Measurements from ENCODE around the gene GCNA.

Gene GCNA

GRCh38 chrX:71577682-71578081 lies 555 bp upstream of the GCNA start:
- Histone ChIP-seq H3K36me3 (replicated peaks; ENCODE audit: insufficient read depth, low read length) (0 out of 2 replicates have a peak, but pooled peaks cover 8% of the 10 kb centered on the region), H3K4me1 (ENCODE audit: low read length) (no peaks in the 10 kb centered on the region), H3K27ac (ENCODE audit: low read length) (no peak overlapping the region), H3K4me2 (ENCODE audit: low read depth, low read length) (no peak overlapping the region), H3F3A (ENCODE audit: insufficient read depth, low read length) (no peaks in the 10 kb centered on the region), H3K9me3 (replicated peaks; ENCODE audit: insufficient read depth, low read length) (no peaks in the 10 kb centered on the region), H3K4me3 (ENCODE audit: low read length) (no peak overlapping the region), H3K9ac (ENCODE audit: low read length) (no peak overlapping the region), H3K79me2 (ENCODE audit: low read length) (no peaks in the 10 kb centered on the region), H3K27me3 (replicated peaks; ENCODE audit: insufficient read depth, low read length) (no peaks in the 10 kb centered on the region), H4K20me1 (ENCODE audit: insufficient read depth, low read length) (no peaks in the 10 kb centered on the region), H3K9me2 (replicated peaks; ENCODE audit: insufficient read depth, low read length) (no peaks in the 10 kb centered on the region), H2AFZ (ENCODE audit: low read length) (no peak overlapping the region)
- no peak for TF ChIP-seq EZH2phosphoT487 (IDR thresholded peaks at IDR 0.05; ENCODE audit: low read length)
- no peak for TF ChIP-seq CTCF (IDR thresholded peaks at IDR 0.05; ENCODE audit: low read length)
- no peak for TF ChIP-seq EZH2 (optimal IDR thresholded peaks at IDR 0.05; ENCODE audit: low read depth, low read length)
- no peak for DNase-seq

- H2AFZ ChIP-seq (ENCODE audit: low read length): no peak overlapping the region
- H3K27ac ChIP-seq (ENCODE audit: low read length): no peak overlapping the region
- 0 out of 2 replicates have a peak, but pooled peaks cover 3% of the 10 kb centered on the region for H3K36me3 ChIP-seq (replicated peaks; ENCODE audit: insufficient read depth, low read length)
- H3K4me3 ChIP-seq (ENCODE audit: low read length): no peak overlapping the region
- no peaks in the 10 kb centered on the region for H3K9me3 ChIP-seq (replicated peaks; ENCODE audit: insufficient read depth, low read length)
- H3K9ac ChIP-seq (ENCODE audit: low read length): no peak overlapping the region
- no peaks in the 10 kb centered on the region for H4K20me1 ChIP-seq (ENCODE audit: insufficient read depth, low read length)
- no peaks in the 10 kb centered on the region for H3K27me3 ChIP-seq (replicated peaks; ENCODE audit: insufficient read depth, low read length)
- no peaks in the 10 kb centered on the region for H3K9me2 ChIP-seq (replicated peaks; ENCODE audit: insufficient read depth, low read length)
- H3F3A ChIP-seq (ENCODE audit: insufficient read depth, low read length): no peaks in the 10 kb centered on the region
- no peaks in the 10 kb centered on the region for H3K4me1 ChIP-seq (ENCODE audit: low read length)
- H3K4me2 ChIP-seq (ENCODE audit: low read depth, low read length): no peak overlapping the region
- H3K79me2 ChIP-seq (ENCODE audit: low read length): no peaks in the 10 kb centered on the region
- TF ChIP-seq CTCF (IDR thresholded peaks at IDR 0.05; ENCODE audit: low read length): no peak
- TF ChIP-seq EZH2phosphoT487 (IDR thresholded peaks at IDR 0.05; ENCODE audit: low read length): no peak
- TF ChIP-seq EZH2 (optimal IDR thresholded peaks at IDR 0.05; ENCODE audit: low read depth, low read length): no peak
- no peak for DNase-seq
These were observed 1.1 kb downstream of the GCNA start for GRCh38 chrX:71579136-71579989.

GRCh38 chrX:71579990-71580380 lies 1.7 kb downstream of the GCNA start:
- Histone ChIP-seq H3K4me2 (ENCODE audit: low read depth, low read length) (no peak overlapping the region), H4K20me1 (ENCODE audit: insufficient read depth, low read length) (no peaks in the 10 kb centered on the region)
- DNase-seq: no peak

More at GRCh38 chrX:71579990-71580380, 1.7 kb downstream of the GCNA start:
- H3K36me3 ChIP-seq (replicated peaks; ENCODE audit: insufficient read depth, low read length): 0 out of 2 replicates have a peak, but pooled peaks cover 2% of the 10 kb centered on the region
- H3K27ac ChIP-seq (ENCODE audit: low read length): no peak overlapping the region
- TF ChIP-seq EZH2phosphoT487 (IDR thresholded peaks at IDR 0.05; ENCODE audit: low read length) (no peak), EZH2 (optimal IDR thresholded peaks at IDR 0.05; ENCODE audit: low read depth, low read length) (no peak), CTCF (IDR thresholded peaks at IDR 0.05; ENCODE audit: low read length) (no peak)
- H3K79me2 ChIP-seq (ENCODE audit: low read length): no peaks in the 10 kb centered on the region
- no peaks in the 10 kb centered on the region for H3K9me3 ChIP-seq (replicated peaks; ENCODE audit: insufficient read depth, low read length)
- no peak overlapping the region for H2AFZ ChIP-seq (ENCODE audit: low read length)
- no peaks in the 10 kb centered on the region for H3K9me2 ChIP-seq (replicated peaks; ENCODE audit: insufficient read depth, low read length)
- H3K4me1 ChIP-seq (ENCODE audit: low read length): no peaks in the 10 kb centered on the region
- no peaks in the 10 kb centered on the region for H3F3A ChIP-seq (ENCODE audit: insufficient read depth, low read length)
- H3K9ac ChIP-seq (ENCODE audit: low read length): no peak overlapping the region
- H3K27me3 ChIP-seq (replicated peaks; ENCODE audit: insufficient read depth, low read length): no peaks in the 10 kb centered on the region
- H3K4me3 ChIP-seq (ENCODE audit: low read length): no peak overlapping the region
